ENCODE measurements around the gene SLC38A8.

Gene SLC38A8

GRCh38 chr16:84003038-84003437 is 39.6 kb downstream of the SLC38A8 start:
- peak in 1 of 56 donors; percentile 22 for DNase-seq

GRCh38 chr16:84001726-84002125 is 40.9 kb downstream of the SLC38A8 start:
- no peak for DNase-seq

- no peak for DNase-seq
These were observed 41.5 kb downstream of the SLC38A8 start for GRCh38 chr16:84000989-84001642.

GRCh38 chr16:83998091-83998490 is 44.5 kb downstream of the SLC38A8 start:
- no peak for DNase-seq

GRCh38 chr16:83996481-83997252 is 45.9 kb downstream of the SLC38A8 start:
- DNase-seq = no peak

- DNase-seq = peak in 37 of 56 donors; percentile 10 to 76 (median 40)
These were observed 46.8 kb downstream of the SLC38A8 start for GRCh38 chr16:83995754-83996153.

- no peak for DNase-seq
These were observed 47.9 kb downstream of the SLC38A8 start for GRCh38 chr16:83994703-83995102.

GRCh38 chr16:83994087-83994486 is 48.5 kb downstream of the SLC38A8 start:
- DNase-seq = no peak

- DNase-seq = peak in 32 of 56 donors; percentile 14 to 73 (median 31)
These were observed 50.0 kb downstream of the SLC38A8 start for GRCh38 chr16:83992624-83993023.

- no peak for DNase-seq
These were observed 52.1 kb downstream of the SLC38A8 start for GRCh38 chr16:83990492-83990891.

- DNase-seq = peak in 2 of 56 donors; percentile 17 to 33
These were observed 53.3 kb downstream of the SLC38A8 start for GRCh38 chr16:83989300-83989699.

GRCh38 chr16:83983491-83983890 is 59.1 kb downstream of the SLC38A8 start:
- no peak for DNase-seq

GRCh38 chr16:83981799-83982198 is 60.8 kb downstream of the SLC38A8 start:
- DNase-seq = no peak

GRCh38 chr16:83980794-83981193 is 61.8 kb downstream of the SLC38A8 start:
- no peak for DNase-seq

GRCh38 chr16:83979441-83979840 is 63.2 kb downstream of the SLC38A8 start:
- no peak for DNase-seq

GRCh38 chr16:83978401-83978904 is 64.1 kb downstream of the SLC38A8 start:
- DNase-seq = no peak

- no peak for DNase-seq
These were observed 65.4 kb downstream of the SLC38A8 start for GRCh38 chr16:83977056-83977815.

- no peak for DNase-seq
These were observed 66.9 kb downstream of the SLC38A8 start for GRCh38 chr16:83975590-83976260.

- no peak for DNase-seq
These were observed 68.1 kb downstream of the SLC38A8 start for GRCh38 chr16:83974475-83974874.

GRCh38 chr16:83973581-83974385 is 68.8 kb downstream of the SLC38A8 start:
- DNase-seq = peak in 1 of 56 donors; percentile 52

Data from amygdala (tissue), 56 donors.